ENCODE results near the gene RPL3. TPM values are rescaled to one million over a fixed set of nuclear protein-coding genes. Genes with fewer than 3 reads are reported as not detected.

RPL3 gene
- polyA plus RNA-seq, 1 experiment = 4,772 TPM

GRCh38 chr22:39318507-39319283 is 728 bp downstream of the RPL3 start:
- CTCF ChIA-PET = interaction anchor here (0.6 to 7.4 kb wide), 23 partner anchors 9 to 706 kb away, joined by 3 to 223 read pairs (median 5); partner anchors contain the start of genes ATF4 and CBX7
- peak overlapping the region; percentile 87 for H3K4me3 ChIP-seq (ENCODE audit: low read depth, low read length)
- H3K27me3 ChIP-seq (ENCODE audit: control insufficient read depth, insufficient read depth, low read length) = no peaks in the 10 kb centered on the region
- H3K36me3 ChIP-seq (ENCODE audit: control insufficient read depth, insufficient read depth, low read length) = peaks cover 35% of the 10 kb centered on the region
- TF ChIP-seq CTCF (IDR thresholded peaks at IDR 0.05; ENCODE audit: insufficient read depth, low read depth, low read length) = no peak
- POLR2A ChIA-PET = interaction anchor here (0.6 to 1.6 kb wide), 9 partner anchors 9 to 1703 kb away, joined by 3 to 9 read pairs (median 3); partner anchors contain the start of genes ATF4, MIEF1 and RPS19BP1
- no peak for DNase-seq (ENCODE audit: low read depth)

- Histone ChIP-seq H3K36me3 (ENCODE audit: control insufficient read depth, insufficient read depth, low read length) (peaks cover 39% of the 10 kb centered on the region), H3K27me3 (ENCODE audit: control insufficient read depth, insufficient read depth, low read length) (no peaks in the 10 kb centered on the region), H3K4me3 (ENCODE audit: low read depth, low read length) (peak overlapping the region; percentile 87)
- CTCF ChIA-PET = interaction anchor here (0.6 to 7.4 kb wide), 34 partner anchors 8 to 448 kb away, joined by 3 to 223 read pairs (median 5); partner anchors contain the start of genes ATF4, CBX7 and PDGFB
- DNase-seq (ENCODE audit: low read depth) = no peak
- TF ChIP-seq CTCF (IDR thresholded peaks at IDR 0.05; ENCODE audit: insufficient read depth, low read depth, low read length) = no peak
- POLR2A ChIA-PET = interaction anchor here (0.6 to 1.5 kb wide), 9 partner anchors 8 to 214 kb away, joined by 3 to 8 read pairs (median 4); partner anchors contain the start of genes CBX7, MIEF1 and RPS19BP1
Measured at GRCh38 chr22:39317775-39318506, 1.5 kb downstream of the RPL3 start.

GRCh38 chr22:39317084-39317774 is 2.2 kb downstream of the RPL3 start:
- Histone ChIP-seq H3K27me3 (ENCODE audit: control insufficient read depth, insufficient read depth, low read length) (no peaks in the 10 kb centered on the region), H3K36me3 (ENCODE audit: control insufficient read depth, insufficient read depth, low read length) (peaks cover 44% of the 10 kb centered on the region), H3K4me3 (ENCODE audit: low read depth, low read length) (peak overlapping the region; percentile 87)
- ChIA-PET CTCF (interaction anchor here (0.6 to 7.4 kb wide), 33 partner anchors 7 to 548 kb away, joined by 3 to 223 read pairs (median 5); partner anchors contain the start of genes ATF4, CBX7 and PDGFB), POLR2A (interaction anchor here (0.7 to 1.5 kb wide), 4 partner anchors 16 to 212 kb away, joined by 3 to 8 read pairs (median 4); partner anchors contain the start of gene CBX7)
- no peak for DNase-seq (ENCODE audit: low read depth)
- no peak for TF ChIP-seq CTCF (IDR thresholded peaks at IDR 0.05; ENCODE audit: insufficient read depth, low read depth, low read length)

GRCh38 chr22:39316440-39317083 is 2.9 kb downstream of the RPL3 start:
- POLR2A ChIA-PET = interaction anchor here (0.5 to 1.5 kb wide), 8 partner anchors 16 to 1474 kb away, joined by 3 to 8 read pairs (median 4); partner anchors contain the start of gene TAB1
- Histone ChIP-seq H3K36me3 (ENCODE audit: control insufficient read depth, insufficient read depth, low read length) (peaks cover 49% of the 10 kb centered on the region), H3K27me3 (ENCODE audit: control insufficient read depth, insufficient read depth, low read length) (no peaks in the 10 kb centered on the region), H3K4me3 (ENCODE audit: low read depth, low read length) (peak overlapping the region; percentile 87)
- CTCF ChIA-PET = interaction anchor here (0.6 to 7.4 kb wide), 39 partner anchors 8 to 548 kb away, joined by 3 to 223 read pairs (median 4); partner anchors contain the start of genes ATF4, CBX7 and PDGFB
- TF ChIP-seq CTCF (IDR thresholded peaks at IDR 0.05; ENCODE audit: insufficient read depth, low read depth, low read length) = peak; percentile 94
- peak; percentile 74 for DNase-seq (ENCODE audit: low read depth)
